RWPE1 (cell line): ENCODE measurements around the gene AKT3.
A peak's percentile ranks its signal among the peaks of the same experiment; 100 is the strongest.

Experiments used
- CTCF ChIA-PET: fragments of 350-600 bp; sonication (Branson Sonifier 250); formaldehyde crosslinking; extraction: SDS; loops from one replicate; lab custom pipeline; 2021; lab: Yijun Ruan, JAX
- POLR2A ChIA-PET: fragments of 400-600 bp; formaldehyde crosslinking; extraction: SDS; loops from one replicate; lab custom pipeline; 2020; ENCODE audit warnings: antibody characterized with exemption; ENCODE audit not compliant: low non-redundant PET; lab: Yijun Ruan, JAX
- DNase-seq: peaks from one replicate; pipeline ENCODE4 v3.0.0; 2012; ENCODE audit warnings: low spot score
- H3K27ac ChIP-seq: fragments of 450-650 bp; 2 replicates; pipeline ENCODE4 v1.5.1; 2017
- CTCF ChIP-seq: fragments of 450-650 bp; conservative IDR thresholded peaks from 2 replicates; pipeline ENCODE4 v1.5.1; 2017; ENCODE audit warnings: low read depth, mild to moderate bottlenecking

The AKT3 gene

DNA sequence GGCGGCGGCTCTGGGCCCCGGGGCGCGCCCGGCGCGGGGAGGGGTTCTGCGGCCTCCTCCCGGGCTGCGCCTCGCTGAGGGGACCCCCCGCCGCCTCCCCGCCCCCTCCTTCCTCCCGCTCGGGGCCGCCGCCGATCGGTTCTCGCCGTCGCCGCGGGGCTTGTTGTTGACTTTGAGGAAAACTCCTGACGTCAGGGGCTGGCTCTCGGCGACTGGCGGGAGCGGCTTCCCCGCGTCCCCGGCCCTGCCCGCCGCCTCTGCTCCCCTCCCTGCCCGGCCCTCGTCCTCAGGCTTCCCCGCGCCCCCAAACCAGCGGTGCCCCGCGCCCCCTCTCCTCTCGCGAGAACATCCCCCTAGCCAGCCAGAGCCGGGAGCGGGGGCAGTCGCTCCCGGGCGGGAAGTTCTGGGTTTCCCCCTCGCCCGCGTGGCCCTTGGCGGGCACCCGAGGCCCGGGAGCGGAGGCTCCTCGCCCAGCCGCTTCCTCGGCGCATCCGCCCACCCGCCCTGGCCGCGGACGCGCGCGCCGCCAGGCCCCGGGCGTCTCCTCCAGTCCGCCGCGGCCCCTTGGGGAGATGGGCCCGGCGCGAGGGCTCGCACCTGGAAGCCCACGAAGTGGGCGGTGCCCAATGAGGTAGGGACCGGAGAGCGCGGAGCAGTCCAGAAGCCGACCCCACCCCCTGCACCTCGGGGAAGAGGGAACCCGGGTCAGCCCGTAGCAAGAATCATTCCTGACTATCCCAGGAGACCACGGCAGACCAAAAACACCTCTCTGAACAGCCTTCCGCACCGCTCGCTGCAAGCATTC lies 611 bp upstream of the AKT3 start:
- peak; percentile 58 for DNase-seq
- CTCF ChIA-PET = no interaction called here
- H3K27ac ChIP-seq = peak overlapping the region; percentile 92
- POLR2A ChIA-PET = no interaction called here
- no peak for TF ChIP-seq CTCF

DNA sequence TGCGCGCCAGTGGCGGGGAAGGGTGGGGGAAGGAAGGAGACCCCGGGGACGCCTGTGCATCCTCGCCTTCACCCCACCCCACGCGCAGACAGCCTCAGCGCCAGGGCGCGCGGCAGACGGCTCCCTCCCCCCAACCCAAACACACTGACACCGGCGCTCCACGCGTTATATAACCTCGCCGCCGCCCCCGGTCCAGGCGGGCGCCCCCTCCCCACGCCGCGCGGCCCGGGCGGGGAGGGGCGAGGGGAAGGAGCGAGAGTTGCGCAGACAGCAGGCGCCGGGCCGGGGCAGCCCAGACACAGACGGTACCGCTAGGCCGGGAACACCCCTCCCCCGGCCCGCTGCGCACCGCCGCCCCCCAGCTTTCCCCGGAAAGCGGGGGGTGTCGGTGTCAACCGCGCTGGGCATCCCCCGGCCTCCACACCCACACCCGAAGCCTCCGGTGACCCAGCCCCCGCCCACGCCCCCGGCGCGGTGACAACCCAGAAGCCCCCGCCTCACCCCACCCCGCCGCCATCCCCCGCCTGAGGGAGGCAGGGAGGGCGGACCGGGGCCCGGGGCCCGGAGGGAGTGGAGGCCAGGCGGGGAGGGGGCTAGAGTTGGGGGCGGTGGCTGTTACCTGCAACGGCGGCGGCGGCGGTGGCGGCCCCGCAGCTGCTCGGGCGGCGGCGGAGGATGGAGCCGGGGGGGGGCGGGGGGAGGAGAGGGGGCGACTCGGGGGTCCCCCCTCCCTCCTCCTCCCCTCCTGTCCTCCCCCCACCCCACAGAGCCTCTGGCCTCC lies 432 bp downstream of the AKT3 start:
- no peak for DNase-seq
- ChIA-PET CTCF (interaction anchor here (0.6 kb wide), 2 partner anchors 33 to 57 kb away, joined by 3 to 4 read pairs; no protein-coding TSS in a partner anchor), POLR2A (no interaction called here)
- no peak for TF ChIP-seq CTCF
- peak overlapping the region; percentile 92 for H3K27ac ChIP-seq

- CTCF ChIA-PET = interaction anchor here (0.6 kb wide), 1 partner anchor 391 kb away, joined by 4 read pairs; no protein-coding TSS in a partner anchor
Measured at GRCh38 chr1:243848858-243849420, 1.1 kb downstream of the AKT3 start.

DNA sequence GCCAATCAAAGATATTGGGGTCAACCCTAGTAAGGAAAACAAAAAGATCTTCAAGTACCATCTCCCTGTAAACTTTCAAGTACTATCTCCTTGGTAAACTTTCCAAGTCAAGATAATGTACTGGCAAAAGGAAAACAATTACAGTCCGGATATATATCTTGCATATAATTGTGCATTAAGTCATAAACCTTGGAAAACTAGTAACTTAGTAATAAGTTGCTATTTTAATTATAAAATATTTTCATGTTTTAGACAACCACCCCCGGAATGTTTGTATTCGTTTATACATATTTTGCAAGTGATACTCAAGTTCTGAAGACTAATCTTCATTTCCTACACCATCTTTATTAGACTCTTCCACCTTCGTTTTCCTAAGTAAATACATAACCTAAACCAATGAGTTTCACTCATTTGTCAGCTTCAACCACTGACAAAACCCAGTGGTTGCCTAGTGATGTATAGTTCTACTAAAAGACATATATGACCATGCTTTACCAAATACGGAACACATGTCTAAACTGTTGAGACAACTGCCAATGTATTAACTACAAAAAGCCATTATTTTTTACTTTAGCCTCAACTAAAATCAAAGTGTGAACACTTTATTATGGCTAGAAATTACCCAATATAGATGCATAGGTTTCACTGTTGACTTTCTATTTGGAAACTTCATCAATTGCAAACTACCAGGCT lies 1.7 kb downstream of the AKT3 start:
- no peak for TF ChIP-seq CTCF
- ChIA-PET CTCF (interaction anchor here (0.6 kb wide), 1 partner anchor 392 kb away, joined by 4 read pairs; no protein-coding TSS in a partner anchor), POLR2A (no interaction called here)
- H3K27ac ChIP-seq = no peak overlapping the region
- no peak for DNase-seq

More at GRCh38 chr1:243848858-243849420, 1.1 kb downstream of the AKT3 start:
- TF ChIP-seq CTCF = no peak
- DNase-seq = no peak
- POLR2A ChIA-PET = no interaction called here
- H3K27ac ChIP-seq = peak overlapping the region; percentile 92

DNA sequence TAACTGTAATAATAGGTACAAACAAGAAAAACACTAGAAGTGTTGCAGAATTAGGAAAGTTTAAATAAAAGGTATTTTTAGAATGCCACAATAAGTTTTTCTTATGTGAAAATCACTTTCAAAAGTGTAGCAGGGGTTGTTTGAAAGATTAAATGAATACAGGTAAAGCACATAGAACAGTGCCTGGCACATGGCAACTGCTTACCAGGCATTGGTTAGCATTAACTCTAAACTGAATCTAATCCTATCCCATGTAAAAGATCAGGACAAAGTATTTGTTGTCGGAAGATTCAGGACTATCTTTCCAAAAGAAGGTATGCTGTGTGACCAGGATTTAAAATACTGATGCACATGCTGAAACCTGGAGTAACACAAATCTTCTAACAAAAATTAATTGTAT lies 3.3 kb downstream of the AKT3 start:
- ChIA-PET CTCF (no interaction called here), POLR2A (no interaction called here)
- DNase-seq = no peak
- TF ChIP-seq CTCF = no peak
- H3K27ac ChIP-seq = no peak overlapping the region
